Measurements from ENCODE around the gene SYNGR2. TPM values are rescaled to one million over a fixed set of nuclear protein-coding genes. Genes with fewer than 3 reads are reported as not detected.
A peak's percentile ranks its signal among the peaks of the same experiment; 100 is the strongest.

SYNGR2 gene
- total RNA-seq, 1 donor from 2014 or later = 41.9 TPM

DNA sequence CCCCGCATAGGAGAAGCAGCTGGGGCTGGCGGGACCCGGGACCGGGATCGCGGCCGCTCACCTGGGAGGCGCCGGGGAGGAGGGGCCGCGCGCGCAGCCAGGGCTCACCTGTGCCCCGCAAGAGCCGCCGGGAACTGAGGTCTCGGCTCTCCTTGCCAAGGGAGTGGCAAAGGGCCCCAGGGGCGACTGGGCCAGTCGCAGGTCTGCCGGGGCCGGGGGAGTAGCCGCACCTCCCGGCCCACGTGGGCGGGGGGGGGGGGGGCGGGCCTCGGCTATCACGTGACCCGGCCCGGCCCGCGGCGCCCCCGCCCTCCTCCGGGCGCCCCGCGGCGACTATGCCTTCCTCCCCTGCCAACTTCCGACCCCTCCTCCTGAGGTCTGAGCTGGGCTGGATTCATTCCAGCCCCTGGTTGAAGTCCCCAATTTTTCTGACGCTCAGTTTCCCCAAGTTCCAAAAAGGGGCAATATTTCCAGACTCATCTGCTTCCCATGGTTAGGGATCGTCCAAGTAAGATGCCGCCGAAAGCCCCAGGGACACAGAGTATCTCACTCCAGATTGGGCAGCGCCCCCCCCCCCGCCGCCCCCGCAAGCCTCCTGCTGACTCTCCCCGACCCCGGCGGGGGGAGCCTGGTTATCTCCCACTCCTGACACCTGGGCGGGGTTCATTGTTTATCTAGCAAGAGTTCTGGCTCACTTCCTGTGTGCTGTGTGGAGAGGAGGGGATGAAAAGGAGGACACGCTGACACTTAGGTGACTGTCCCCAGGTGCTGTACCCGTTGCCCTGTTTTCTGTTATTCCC is 39.6 kb upstream of the SYNGR2 start, which contains the start of gene TMC6:
Gene TMC6 (minus strand): TSS at position 205 of the 800 bp plus-strand sequence. CDS start 1,923 bp downstream, outside the sequence.
- TF ChIP-seq, protein P1, sequence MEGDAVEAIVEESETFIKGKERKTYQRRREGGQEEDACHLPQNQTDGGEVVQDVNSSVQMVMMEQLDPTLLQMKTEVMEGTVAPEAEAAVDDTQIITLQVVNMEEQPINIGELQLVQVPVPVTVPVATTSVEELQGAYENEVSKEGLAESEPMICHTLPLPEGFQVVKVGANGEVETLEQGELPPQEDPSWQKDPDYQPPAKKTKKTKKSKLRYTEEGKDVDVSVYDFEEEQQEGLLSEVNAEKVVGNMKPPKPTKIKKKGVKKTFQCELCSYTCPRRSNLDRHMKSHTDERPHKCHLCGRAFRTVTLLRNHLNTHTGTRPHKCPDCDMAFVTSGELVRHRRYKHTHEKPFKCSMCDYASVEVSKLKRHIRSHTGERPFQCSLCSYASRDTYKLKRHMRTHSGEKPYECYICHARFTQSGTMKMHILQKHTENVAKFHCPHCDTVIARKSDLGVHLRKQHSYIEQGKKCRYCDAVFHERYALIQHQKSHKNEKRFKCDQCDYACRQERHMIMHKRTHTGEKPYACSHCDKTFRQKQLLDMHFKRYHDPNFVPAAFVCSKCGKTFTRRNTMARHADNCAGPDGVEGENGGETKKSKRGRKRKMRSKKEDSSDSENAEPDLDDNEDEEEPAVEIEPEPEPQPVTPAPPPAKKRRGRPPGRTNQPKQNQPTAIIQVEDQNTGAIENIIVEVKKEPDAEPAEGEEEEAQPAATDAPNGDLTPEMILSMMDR (IDR thresholded peaks at IDR 0.05; ENCODE audit: insufficient read depth, low read length, severe bottlenecking) = no peak
- FAIRE-seq = no peak
- peaks cover 7% of the 10 kb centered on the region for H3K36me3 ChIP-seq (ENCODE audit: control insufficient read depth, insufficient read depth, low read length)
- H3K27me3 ChIP-seq (ENCODE audit: control insufficient read depth, insufficient read depth, low read length) = no peaks in the 10 kb centered on the region
- peak within 1 kb of the TSS; percentile 78 for H3K4me3 ChIP-seq (ENCODE audit: low read depth, low read length)
- no peak for DNase-seq (ENCODE audit: low read depth)

DNA sequence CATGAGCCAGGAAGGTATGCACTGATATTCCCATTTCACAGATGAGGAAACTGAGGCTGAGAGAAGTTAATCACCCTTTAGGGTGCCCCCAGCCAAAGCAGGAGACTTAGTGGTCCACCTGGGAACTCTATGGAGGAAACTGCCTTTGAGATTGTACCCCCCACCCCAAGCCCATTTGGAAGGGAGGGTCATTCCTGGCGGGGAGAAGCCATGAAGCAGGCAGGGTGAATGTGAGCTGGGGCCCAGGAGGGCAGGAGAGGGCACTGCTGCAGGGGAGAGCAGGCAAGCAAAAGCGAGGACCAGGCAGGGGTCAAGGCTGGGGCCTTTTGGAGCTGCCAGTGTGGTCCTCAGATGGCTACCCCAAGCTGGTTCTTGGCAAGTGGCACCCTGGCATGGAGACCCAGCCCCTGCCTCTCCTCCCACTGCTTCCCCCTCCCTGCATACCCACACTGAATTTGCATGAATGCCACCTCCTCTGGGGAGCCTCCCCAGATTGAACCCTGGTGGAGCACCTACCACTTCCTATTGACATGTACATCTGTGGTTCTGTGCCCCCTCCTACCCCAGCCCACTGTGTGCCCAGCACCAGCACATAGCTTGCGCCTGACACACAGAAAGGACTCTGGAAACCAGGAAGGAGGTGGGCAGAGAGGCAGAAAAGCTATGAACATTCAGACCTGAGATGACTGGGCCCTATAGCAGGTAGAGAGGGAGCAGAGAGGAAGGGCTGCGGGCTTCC is 38.9 kb upstream of the SYNGR2 start:
- Histone ChIP-seq H3K27me3 (ENCODE audit: control insufficient read depth, insufficient read depth, low read length) (no peaks in the 10 kb centered on the region), H3K4me3 (ENCODE audit: low read depth, low read length) (no peak overlapping the region), H3K36me3 (ENCODE audit: control insufficient read depth, insufficient read depth, low read length) (peaks cover 6% of the 10 kb centered on the region)
- DNase-seq (ENCODE audit: low read depth) = no peak
- TF ChIP-seq, protein P1 (IDR thresholded peaks at IDR 0.05; ENCODE audit: insufficient read depth, low read length, severe bottlenecking) = no peak
- no peak for FAIRE-seq

- TF ChIP-seq, protein P1 (IDR thresholded peaks at IDR 0.05; ENCODE audit: insufficient read depth, low read length, severe bottlenecking) = no peak
- Histone ChIP-seq H3K36me3 (ENCODE audit: control insufficient read depth, insufficient read depth, low read length) (peaks cover 4% of the 10 kb centered on the region), H3K4me3 (ENCODE audit: low read depth, low read length) (no peak overlapping the region), H3K27me3 (ENCODE audit: control insufficient read depth, insufficient read depth, low read length) (no peaks in the 10 kb centered on the region)
- DNase-seq (ENCODE audit: low read depth) (no peak), FAIRE-seq (no peak)
Observed at GRCh38 chr17:78130090-78130436, 38.3 kb upstream of the SYNGR2 start.

GRCh38 chr17:78130437-78131101 is 37.8 kb upstream of the SYNGR2 start, which contains the start of gene TMC8:
TSS of gene TMC8 (plus strand) at chr17:78130771. CDS start at chr17:78131589, 818 bp downstream.
- Histone ChIP-seq H3K27me3 (ENCODE audit: control insufficient read depth, insufficient read depth, low read length) (no peaks in the 10 kb centered on the region), H3K4me3 (ENCODE audit: low read depth, low read length) (peak within 1 kb of the TSS; percentile 38), H3K36me3 (ENCODE audit: control insufficient read depth, insufficient read depth, low read length) (peaks cover 2% of the 10 kb centered on the region)
- no peak for DNase-seq (ENCODE audit: low read depth)
- TF ChIP-seq, protein P1 (IDR thresholded peaks at IDR 0.05; ENCODE audit: insufficient read depth, low read length, severe bottlenecking) = no peak
- no peak for FAIRE-seq

- TF ChIP-seq, protein P1 (IDR thresholded peaks at IDR 0.05; ENCODE audit: insufficient read depth, low read length, severe bottlenecking) = peak; percentile 0
- no peak for DNase-seq (ENCODE audit: low read depth)
- H3K36me3 ChIP-seq (ENCODE audit: control insufficient read depth, insufficient read depth, low read length) = no peaks in the 10 kb centered on the region
- peak overlapping the region; percentile 38 for H3K4me3 ChIP-seq (ENCODE audit: low read depth, low read length)
- no peaks in the 10 kb centered on the region for H3K27me3 ChIP-seq (ENCODE audit: control insufficient read depth, insufficient read depth, low read length)
- no peak for FAIRE-seq
Observed at GRCh38 chr17:78131172-78132083, 37.0 kb upstream of the SYNGR2 start.
